Nephron (organoid): ENCODE data around the gene DOK7.

Experiments used
- H3K27ac Mint-ChIP-seq, 3 experiments: 2 replicates each; pipeline ENCODE4 v1.8.0; 2020; ENCODE audit warnings: mixed read lengths in 3 of 3, mild to moderate bottlenecking in 2 of 3, moderate library complexity in 1 of 3
- H3K27me3 Mint-ChIP-seq: 2 replicates; pipeline ENCODE4 v1.8.0; 2021; ENCODE audit warnings: low read depth, mild to moderate bottlenecking, moderate library complexity, mixed read lengths
- H3K36me3 Mint-ChIP-seq: 2 replicates; pipeline ENCODE4 v1.8.0; 2020; ENCODE audit warnings: low read depth, mixed read lengths
- H3K4me1 Mint-ChIP-seq: 2 replicates; pipeline ENCODE4 v1.8.0; 2020; ENCODE audit warnings: mixed read lengths
- H3K4me3 Mint-ChIP-seq, 3 experiments: 2 replicates each; pipeline ENCODE4 v1.8.0; 2020; ENCODE audit warnings: mild to moderate bottlenecking in 3 of 3, mixed read lengths in 3 of 3, moderate library complexity in 2 of 3
- H3K9me3 Mint-ChIP-seq: 2 replicates; pipeline ENCODE4 v1.8.0; 2020; ENCODE audit warnings: mixed read lengths
- TF ChIP-seq, protein P1 (sequence below), 3 experiments: fragments of 200-600 bp; sonication (generic); IDR thresholded peaks; one replicate each; pipeline ENCODE4 v1.5.0; 2021; ENCODE audit warnings: antibody characterized with exemption in 3 of 3; ENCODE audit not compliant: unreplicated experiment in 3 of 3

DOK7 gene

DNA sequence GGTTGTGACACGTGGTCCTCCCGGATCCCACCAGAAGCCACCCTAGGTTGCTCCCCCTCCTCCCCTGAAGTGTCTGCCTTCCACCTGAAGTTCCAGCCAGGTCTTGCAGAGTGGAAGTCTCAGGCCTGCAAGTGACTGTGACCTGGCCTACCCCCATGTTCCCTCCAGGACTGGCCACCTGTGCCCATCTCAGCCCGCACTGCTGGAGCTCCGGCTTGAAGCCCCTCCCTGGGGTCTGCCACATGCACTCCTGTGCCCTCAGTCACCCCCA lies 27.5 kb upstream of the DOK7 start:
- H3K9me3 Mint-ChIP-seq, result no peaks in the 10 kb centered on the region
- H3K36me3 Mint-ChIP-seq, result no peaks in the 10 kb centered on the region
- H3K4me3 Mint-ChIP-seq, result no peak overlapping the region
- peaks cover 5% of the 10 kb centered on the region for H3K4me1 Mint-ChIP-seq
- no peak overlapping the region for H3K27ac Mint-ChIP-seq
- no peaks in the 10 kb centered on the region for H3K27me3 Mint-ChIP-seq
- TF ChIP-seq, protein P1, sequence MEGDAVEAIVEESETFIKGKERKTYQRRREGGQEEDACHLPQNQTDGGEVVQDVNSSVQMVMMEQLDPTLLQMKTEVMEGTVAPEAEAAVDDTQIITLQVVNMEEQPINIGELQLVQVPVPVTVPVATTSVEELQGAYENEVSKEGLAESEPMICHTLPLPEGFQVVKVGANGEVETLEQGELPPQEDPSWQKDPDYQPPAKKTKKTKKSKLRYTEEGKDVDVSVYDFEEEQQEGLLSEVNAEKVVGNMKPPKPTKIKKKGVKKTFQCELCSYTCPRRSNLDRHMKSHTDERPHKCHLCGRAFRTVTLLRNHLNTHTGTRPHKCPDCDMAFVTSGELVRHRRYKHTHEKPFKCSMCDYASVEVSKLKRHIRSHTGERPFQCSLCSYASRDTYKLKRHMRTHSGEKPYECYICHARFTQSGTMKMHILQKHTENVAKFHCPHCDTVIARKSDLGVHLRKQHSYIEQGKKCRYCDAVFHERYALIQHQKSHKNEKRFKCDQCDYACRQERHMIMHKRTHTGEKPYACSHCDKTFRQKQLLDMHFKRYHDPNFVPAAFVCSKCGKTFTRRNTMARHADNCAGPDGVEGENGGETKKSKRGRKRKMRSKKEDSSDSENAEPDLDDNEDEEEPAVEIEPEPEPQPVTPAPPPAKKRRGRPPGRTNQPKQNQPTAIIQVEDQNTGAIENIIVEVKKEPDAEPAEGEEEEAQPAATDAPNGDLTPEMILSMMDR (IDR thresholded peaks at IDR 0.05; ENCODE audit: unreplicated experiment in 3 of 3), result no peak

DNA sequence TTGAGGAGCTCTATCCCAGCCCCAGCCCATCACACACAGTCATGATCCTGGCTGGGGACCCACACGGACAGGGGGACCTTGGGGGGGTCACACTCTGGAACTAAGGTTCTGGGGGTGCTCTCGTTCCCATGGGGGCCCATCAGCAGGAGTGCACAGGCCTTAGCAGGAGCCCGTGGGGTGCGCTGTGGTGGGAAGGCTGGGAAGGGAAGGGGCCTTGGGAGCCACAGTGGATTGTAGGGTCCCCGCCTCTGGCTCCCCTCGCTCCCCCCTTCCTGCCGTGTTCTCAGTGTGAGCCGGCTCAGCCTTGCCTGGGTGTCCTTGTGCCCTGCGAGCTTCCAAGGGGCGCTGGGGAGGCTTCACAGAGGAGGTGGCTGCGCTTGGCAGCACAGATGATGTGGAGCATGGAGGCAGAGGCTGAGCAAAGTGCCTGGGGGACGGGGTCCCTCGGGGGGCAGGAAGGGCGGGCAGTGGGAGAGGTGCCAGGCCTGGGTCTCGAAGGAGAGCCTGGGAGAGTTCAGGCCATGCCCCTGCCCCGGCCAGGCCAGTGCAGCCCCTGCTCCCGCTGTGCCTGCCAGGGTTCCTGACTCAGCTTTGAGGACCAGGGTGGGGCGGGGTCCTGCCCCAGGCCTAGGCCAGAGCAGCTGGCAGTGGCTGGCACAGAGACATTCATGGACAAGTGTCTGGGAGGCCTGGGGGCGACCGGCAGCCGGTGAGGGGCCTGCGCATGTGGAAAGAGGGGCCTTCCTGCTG lies 26.9 kb upstream of the DOK7 start:
- H3K9me3 Mint-ChIP-seq, result no peaks in the 10 kb centered on the region

DNA sequence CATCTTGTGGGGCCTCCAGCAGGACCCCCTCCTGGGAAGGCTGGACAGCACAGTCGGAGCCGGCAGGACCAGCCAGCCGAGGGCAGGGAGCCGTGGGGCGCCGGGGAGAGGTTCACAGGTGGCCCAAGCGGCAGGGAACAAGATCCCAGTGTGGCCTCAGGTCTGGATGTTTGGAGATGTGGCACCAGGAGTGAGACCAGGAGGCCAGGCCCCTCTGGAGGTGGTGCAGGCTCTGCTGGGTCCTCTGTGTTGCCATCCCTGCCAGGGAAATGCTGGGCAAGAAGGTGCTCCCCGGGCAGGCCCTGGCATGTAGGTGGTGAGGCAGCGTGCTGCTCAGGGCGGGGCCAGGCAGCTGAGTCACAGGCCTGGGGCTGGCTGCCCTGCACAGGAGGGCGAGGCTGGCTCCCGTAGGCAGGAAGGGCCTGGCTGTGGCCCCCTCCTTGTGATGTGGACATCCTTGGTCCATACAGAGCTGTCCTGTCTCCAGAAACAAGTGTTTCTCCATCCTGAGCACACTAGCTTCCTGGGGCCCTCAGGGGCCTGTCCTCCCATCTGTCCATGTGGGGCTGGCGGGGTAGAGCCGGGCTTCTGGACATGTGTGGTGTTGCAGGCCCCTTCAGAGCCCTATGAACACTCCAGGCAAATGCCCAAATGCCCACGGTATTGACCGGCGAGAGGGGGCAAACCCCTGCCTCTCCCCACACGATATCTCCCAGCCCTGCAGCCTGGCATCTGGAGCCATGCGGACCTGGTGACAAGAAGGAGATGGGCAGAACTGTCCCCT lies 26.1 kb upstream of the DOK7 start:
- Mint-ChIP-seq H3K36me3 (no peaks in the 10 kb centered on the region), H3K4me1 (peaks cover 5% of the 10 kb centered on the region), H3K27ac (no peak overlapping the region), H3K27me3 (no peaks in the 10 kb centered on the region), H3K4me3 (no peak overlapping the region), H3K9me3 (no peaks in the 10 kb centered on the region)
- TF ChIP-seq, protein P1 (IDR thresholded peaks at IDR 0.05; ENCODE audit: unreplicated experiment in 3 of 3), result no peak

More for the DNA sequence above, 26.9 kb upstream of the DOK7 start:
- H3K4me3 Mint-ChIP-seq, result no peak overlapping the region
- H3K36me3 Mint-ChIP-seq, result no peaks in the 10 kb centered on the region
- TF ChIP-seq, protein P1 (IDR thresholded peaks at IDR 0.05; ENCODE audit: unreplicated experiment in 3 of 3), result no peak
- H3K27ac Mint-ChIP-seq, result no peak overlapping the region
- H3K4me1 Mint-ChIP-seq, result peaks cover 5% of the 10 kb centered on the region
- H3K27me3 Mint-ChIP-seq, result no peaks in the 10 kb centered on the region

DNA sequence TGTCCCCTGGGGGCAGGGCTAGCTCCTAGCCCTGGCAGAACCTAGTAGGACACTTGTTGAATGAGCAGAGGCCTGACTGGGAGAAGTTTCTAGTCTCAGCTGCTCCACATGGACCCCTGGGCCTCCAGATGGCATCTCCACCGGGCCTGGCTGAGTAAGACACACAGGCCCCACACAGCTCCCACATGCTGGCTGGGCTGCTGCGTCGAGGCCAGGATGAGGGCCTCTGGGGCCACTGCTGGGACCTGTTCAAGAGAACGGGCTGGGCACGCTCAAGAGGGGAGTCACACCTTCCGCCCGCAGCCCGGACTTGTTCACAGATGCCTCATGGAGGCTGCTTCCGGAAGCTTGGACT lies 25.5 kb upstream of the DOK7 start:
- Mint-ChIP-seq H3K36me3 (no peaks in the 10 kb centered on the region), H3K4me1 (peaks cover 5% of the 10 kb centered on the region), H3K4me3 (no peak overlapping the region), H3K27me3 (no peaks in the 10 kb centered on the region), H3K27ac (no peak overlapping the region), H3K9me3 (no peaks in the 10 kb centered on the region)
- TF ChIP-seq, protein P1 (IDR thresholded peaks at IDR 0.05; ENCODE audit: unreplicated experiment in 3 of 3), result no peak

DNA sequence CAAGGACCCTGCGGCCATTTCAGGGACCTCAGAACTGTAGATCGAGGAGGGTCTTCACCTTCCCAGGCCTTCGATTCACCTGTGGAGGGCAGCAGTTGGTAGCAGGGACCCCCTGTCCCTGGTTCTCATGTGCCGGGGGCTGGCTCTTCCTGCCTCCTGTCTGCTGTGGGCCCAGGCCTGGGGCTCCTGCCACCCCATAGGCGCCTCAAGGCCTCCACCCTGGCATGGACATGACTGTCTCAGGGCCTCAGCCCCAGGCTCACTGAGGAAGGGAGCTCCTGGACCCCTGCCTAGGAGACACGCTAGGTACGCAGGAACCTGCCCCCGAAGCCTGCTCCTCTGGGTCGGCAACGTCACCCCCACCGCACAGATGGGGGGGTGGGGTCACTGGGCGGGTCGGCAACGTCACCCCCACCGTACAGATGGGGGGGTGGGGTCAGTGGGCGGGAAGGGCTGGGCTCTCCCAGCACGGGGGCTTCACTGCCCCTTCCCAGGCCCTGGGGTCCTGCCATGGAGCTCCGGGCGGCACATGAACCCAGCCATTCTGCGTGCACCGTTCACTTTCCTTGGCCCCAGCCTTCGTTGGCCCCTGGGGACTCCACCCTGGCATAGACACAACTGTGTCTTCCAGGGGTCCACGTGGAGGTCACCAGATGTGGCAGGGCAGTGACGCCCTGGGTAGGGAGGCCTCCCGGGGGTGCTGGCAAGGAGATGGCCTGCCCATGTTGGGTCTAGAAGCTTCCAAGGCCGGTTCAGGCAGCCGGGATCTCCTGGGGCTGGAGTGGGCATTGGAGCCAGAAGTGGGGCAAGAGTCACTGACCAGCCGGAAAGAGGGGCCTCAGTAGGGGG lies 24.9 kb upstream of the DOK7 start:
- TF ChIP-seq, protein P1 (IDR thresholded peaks at IDR 0.05; ENCODE audit: unreplicated experiment in 3 of 3), result no peak
- H3K9me3 Mint-ChIP-seq, result no peaks in the 10 kb centered on the region
- no peaks in the 10 kb centered on the region for H3K36me3 Mint-ChIP-seq
- H3K27ac Mint-ChIP-seq, result no peak overlapping the region
- H3K27me3 Mint-ChIP-seq, result no peaks in the 10 kb centered on the region
- peaks cover 5% of the 10 kb centered on the region for H3K4me1 Mint-ChIP-seq
- H3K4me3 Mint-ChIP-seq, result no peak overlapping the region
